ENCODE results near the gene TSPYL2.

DNA sequence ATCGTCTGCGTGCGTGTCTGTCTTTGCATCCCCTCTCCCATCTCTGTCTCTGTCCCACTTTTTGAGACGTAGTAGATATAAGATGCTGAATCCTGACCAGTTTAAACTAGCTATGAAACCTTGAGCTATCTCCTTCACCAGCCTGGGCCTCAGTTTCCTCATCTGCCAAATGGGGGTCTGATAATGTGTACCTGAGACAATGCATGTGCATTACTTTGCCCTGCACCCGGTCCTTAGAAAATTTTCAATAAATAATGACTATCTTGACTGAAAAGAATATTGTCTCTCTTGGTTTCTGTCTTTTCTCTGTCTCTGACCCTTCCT lies 12.4 kb downstream of the TSPYL2 start:
- TF ChIP-seq CTCF (IDR thresholded peaks at IDR 0.05) (no peak), POLR2A (IDR thresholded peaks at IDR 0.05) (no peak)
